Smooth muscle cell (in vitro differentiated cells): ENCODE results near the gene SELENOM. TPM values are rescaled to one million over a fixed set of nuclear protein-coding genes. Genes with fewer than 3 reads are reported as not detected.

Source experiments
- DNase-seq: peaks from one replicate; lab custom pipeline; 2025; ENCODE audit not compliant: unreplicated experiment; lab: John Stamatoyannopoulos, UW
- H2AFZ ChIP-seq: fragments of 200-600 bp; sonication (generic); 2 replicates; pipeline ENCODE4 v1.6.0; 2016; ENCODE audit warnings: antibody characterized with exemption, low read depth, mild to moderate bottlenecking
- H3F3A ChIP-seq: fragments of 200-600 bp; sonication (generic); 2 replicates; pipeline ENCODE4 v1.6.0; 2017; ENCODE audit warnings: antibody characterized with exemption, low read depth
- H3K27ac ChIP-seq: fragments of 200-600 bp; sonication (generic); 2 replicates; pipeline ENCODE4 v1.5.1; 2016; ENCODE audit warnings: low read depth, mild to moderate bottlenecking
- H3K27me3 ChIP-seq: fragments of 200-600 bp; sonication (generic); 2 replicates; pipeline ENCODE4 v1.6.1; 2016; ENCODE audit warnings: low read depth, mild to moderate bottlenecking
- H3K36me3 ChIP-seq: fragments of 200-600 bp; sonication (generic); 2 replicates; pipeline ENCODE4 v1.5.1; 2016; ENCODE audit warnings: low read depth
- H3K4me1 ChIP-seq: fragments of 200-600 bp; sonication (generic); 2 replicates; pipeline ENCODE4 v1.5.1; 2016; ENCODE audit warnings: low read depth
- H3K4me2 ChIP-seq: fragments of 200-600 bp; sonication (generic); 2 replicates; pipeline ENCODE4 v1.6.0; 2016; ENCODE audit warnings: mild to moderate bottlenecking
- H3K4me3 ChIP-seq: fragments of 200-600 bp; sonication (generic); 2 replicates; pipeline ENCODE4 v1.5.1; 2016; ENCODE audit warnings: mild to moderate bottlenecking
- H3K79me2 ChIP-seq: fragments of 200-600 bp; sonication (generic); 2 replicates; pipeline ENCODE4 v1.6.0; 2016; ENCODE audit warnings: low read depth, mild to moderate bottlenecking
- H3K9ac ChIP-seq: fragments of 200-600 bp; sonication (generic); 2 replicates; pipeline ENCODE4 v1.6.0; 2016; ENCODE audit warnings: low read depth
- H3K9me3 ChIP-seq: fragments of 200-600 bp; sonication (generic); replicated peaks from 2 replicates; pipeline ENCODE4 v1.5.1; 2016; ENCODE audit warnings: low read depth
- H4K20me1 ChIP-seq: fragments of 200-600 bp; sonication (generic); 2 replicates; pipeline ENCODE4 v1.6.0; 2016; ENCODE audit warnings: low read depth
- WGBS: methylation state at CpG from one replicate; pipeline ENCODE4 v1.1.7; 2016; ENCODE audit warnings: low lambda C conversion rate; 5-methylcytosine and 5-hydroxymethylcytosine counted together
- polyA plus RNA-seq: library from polyadenylated mRNA; unstranded; fragments of >200 nt; fragmentation: Nextera tagmentation; extraction: Ambion mirVana; gene quantifications from 2 replicates; pipeline ENCODE4 v1.2.1, GENCODE V29; 2016
- total RNA-seq: library from RNA; depleted of rRNA; stranded (reverse); fragments of >200 nt; gene quantifications from 2 replicates; pipeline ENCODE4 v1.2.3, GENCODE V29; 2014
- TF ChIP-seq, protein P1 (sequence below): fragments of 200-600 bp; sonication (generic); IDR thresholded peaks from 2 replicates; pipeline ENCODE4 v1.5.1; 2017; ENCODE audit warnings: borderline replicate concordance, mild to moderate bottlenecking, antibody characterized with exemption; ENCODE audit not compliant: insufficient read depth, poor library complexity, severe bottlenecking

Gene SELENOM
- total and polyA plus RNA-seq, 2 experiments from 2014 or later, result 450 to 600 TPM

DNA sequence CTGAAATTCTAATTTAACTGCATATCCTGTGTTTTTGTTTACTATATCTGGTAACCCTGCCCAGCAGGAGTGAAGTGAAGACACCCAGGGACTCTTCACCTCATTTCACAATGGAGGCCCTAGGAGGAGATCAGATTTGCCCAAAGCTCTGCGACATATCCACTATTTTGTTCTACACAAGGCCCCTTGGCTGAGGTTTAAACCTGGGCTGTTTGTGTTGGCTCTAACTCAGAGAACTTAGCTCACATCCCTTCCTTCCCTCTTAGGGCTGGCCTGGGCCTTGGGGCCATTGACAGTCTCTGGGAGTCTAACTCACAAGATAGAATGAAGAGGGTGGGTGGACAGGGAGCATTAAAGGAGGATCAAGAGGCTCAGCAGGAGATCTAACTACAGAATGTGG is 41.1 kb upstream of the SELENOM start:
- 78% methylated on average over 1 of the region's 1 CpG for WGBS
- peak overlapping the region; percentile 82 for H2AFZ ChIP-seq
- no peaks in the 10 kb centered on the region for H3K9me3 ChIP-seq
- H3F3A ChIP-seq, result no peaks in the 10 kb centered on the region
- H3K79me2 ChIP-seq, result no peaks in the 10 kb centered on the region
- H3K27me3 ChIP-seq, result no peaks in the 10 kb centered on the region
- TF ChIP-seq, protein P1, sequence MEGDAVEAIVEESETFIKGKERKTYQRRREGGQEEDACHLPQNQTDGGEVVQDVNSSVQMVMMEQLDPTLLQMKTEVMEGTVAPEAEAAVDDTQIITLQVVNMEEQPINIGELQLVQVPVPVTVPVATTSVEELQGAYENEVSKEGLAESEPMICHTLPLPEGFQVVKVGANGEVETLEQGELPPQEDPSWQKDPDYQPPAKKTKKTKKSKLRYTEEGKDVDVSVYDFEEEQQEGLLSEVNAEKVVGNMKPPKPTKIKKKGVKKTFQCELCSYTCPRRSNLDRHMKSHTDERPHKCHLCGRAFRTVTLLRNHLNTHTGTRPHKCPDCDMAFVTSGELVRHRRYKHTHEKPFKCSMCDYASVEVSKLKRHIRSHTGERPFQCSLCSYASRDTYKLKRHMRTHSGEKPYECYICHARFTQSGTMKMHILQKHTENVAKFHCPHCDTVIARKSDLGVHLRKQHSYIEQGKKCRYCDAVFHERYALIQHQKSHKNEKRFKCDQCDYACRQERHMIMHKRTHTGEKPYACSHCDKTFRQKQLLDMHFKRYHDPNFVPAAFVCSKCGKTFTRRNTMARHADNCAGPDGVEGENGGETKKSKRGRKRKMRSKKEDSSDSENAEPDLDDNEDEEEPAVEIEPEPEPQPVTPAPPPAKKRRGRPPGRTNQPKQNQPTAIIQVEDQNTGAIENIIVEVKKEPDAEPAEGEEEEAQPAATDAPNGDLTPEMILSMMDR, result no peak
- no peak for DNase-seq
- peak overlapping the region; percentile 46 for H3K4me2 ChIP-seq
- no peak overlapping the region for H3K9ac ChIP-seq
- H3K36me3 ChIP-seq, result no peaks in the 10 kb centered on the region
- H3K27ac ChIP-seq, result peak overlapping the region; percentile 55
- H3K4me3 ChIP-seq, result no peak overlapping the region
- H4K20me1 ChIP-seq, result no peaks in the 10 kb centered on the region
- H3K4me1 ChIP-seq, result no peaks in the 10 kb centered on the region

DNA sequence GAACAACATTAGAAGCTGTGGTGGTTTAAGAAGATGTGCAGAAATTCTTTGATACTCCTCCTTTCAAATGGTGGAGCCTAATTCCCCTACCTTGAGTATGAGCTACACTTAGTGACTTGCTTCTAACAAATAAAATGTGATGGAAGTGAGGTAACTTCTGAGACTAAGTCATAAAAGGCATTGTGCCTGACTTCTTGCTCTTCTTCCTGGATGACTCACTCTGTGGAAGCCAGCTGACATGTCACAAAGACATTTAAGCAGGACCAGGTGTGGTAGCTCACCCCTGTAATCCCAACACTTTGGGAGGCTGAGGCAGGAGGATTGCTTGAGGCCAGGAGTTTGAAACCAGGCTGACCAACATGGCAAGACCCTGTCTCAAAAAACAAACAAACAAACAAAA is 36.9 kb upstream of the SELENOM start:
- H3K27me3 ChIP-seq, result peaks cover 18% of the 10 kb centered on the region
- H3K4me3 ChIP-seq, result no peak overlapping the region
- H3K79me2 ChIP-seq, result no peaks in the 10 kb centered on the region
- H3K36me3 ChIP-seq, result no peaks in the 10 kb centered on the region
- no peak overlapping the region for H3K9ac ChIP-seq
- no peak overlapping the region for H3K27ac ChIP-seq
- H3K4me1 ChIP-seq, result peaks cover 6% of the 10 kb centered on the region
- no peak overlapping the region for H3K4me2 ChIP-seq
- no peak for DNase-seq
- no peaks in the 10 kb centered on the region for H4K20me1 ChIP-seq
- H2AFZ ChIP-seq, result no peak overlapping the region
- H3F3A ChIP-seq, result no peaks in the 10 kb centered on the region
- TF ChIP-seq, protein P1, result no peak
- no peaks in the 10 kb centered on the region for H3K9me3 ChIP-seq

DNA sequence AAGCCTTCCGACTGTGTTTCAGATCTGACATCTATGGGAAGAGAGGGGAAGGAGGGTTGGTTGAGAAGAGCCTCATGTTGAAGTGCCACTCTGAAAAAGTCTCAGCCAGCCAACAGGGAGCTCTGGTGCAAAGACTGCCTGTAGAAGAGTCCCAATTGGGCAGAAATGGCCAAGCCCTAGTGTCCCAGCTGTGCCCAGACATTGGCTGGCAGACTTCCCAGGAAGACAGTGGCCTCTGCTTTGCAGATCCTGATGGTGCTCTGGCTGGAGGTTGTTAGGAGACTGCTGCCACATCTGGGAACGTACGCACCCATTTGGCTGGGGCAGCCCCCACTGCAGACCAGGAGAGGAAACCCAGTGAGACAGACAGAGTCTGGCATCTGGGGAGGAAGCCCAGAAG is 36.2 kb upstream of the SELENOM start:
- H3K27ac ChIP-seq, result no peak overlapping the region
- no peaks in the 10 kb centered on the region for H3F3A ChIP-seq
- no peaks in the 10 kb centered on the region for H3K79me2 ChIP-seq
- no peaks in the 10 kb centered on the region for H3K9me3 ChIP-seq
- H3K27me3 ChIP-seq, result peaks cover 25% of the 10 kb centered on the region
- TF ChIP-seq, protein P1, result no peak
- WGBS, result 72% methylated on average over 3 of the region's 3 CpGs
- no peaks in the 10 kb centered on the region for H3K36me3 ChIP-seq
- H4K20me1 ChIP-seq, result no peaks in the 10 kb centered on the region
- H2AFZ ChIP-seq, result no peak overlapping the region
- DNase-seq, result no peak
- peaks cover 6% of the 10 kb centered on the region for H3K4me1 ChIP-seq
- no peak overlapping the region for H3K4me2 ChIP-seq
- H3K9ac ChIP-seq, result no peak overlapping the region
- no peak overlapping the region for H3K4me3 ChIP-seq

- Histone ChIP-seq H4K20me1 (no peaks in the 10 kb centered on the region), H3K27me3 (peaks cover 26% of the 10 kb centered on the region), H3K4me1 (peaks cover 6% of the 10 kb centered on the region), H3K27ac (no peak overlapping the region), H3K36me3 (no peaks in the 10 kb centered on the region), H3K9me3 (no peaks in the 10 kb centered on the region), H3K79me2 (no peaks in the 10 kb centered on the region), H2AFZ (no peak overlapping the region), H3K4me2 (no peak overlapping the region), H3K4me3 (no peak overlapping the region), H3F3A (no peaks in the 10 kb centered on the region), H3K9ac (no peak overlapping the region)
- WGBS, result 63% methylated on average over 3 of the region's 3 CpGs
- TF ChIP-seq, protein P1, result no peak
- DNase-seq, result no peak
Observed at GRCh38 chr22:31143038-31143437, 35.7 kb upstream of the SELENOM start.
